Measurements from ENCODE around the gene IBA57.
A peak's percentile ranks its signal among the peaks of the same experiment; 100 is the strongest.
"Not testable (repeated sequence)": the region's sequence is repeated elsewhere in the genome, so short reads cannot be mapped to it uniquely, and the experiment has no call there.

IBA57 gene

GRCh38 chr1:228166170-228166936 is 749 bp downstream of the IBA57 start:
- peak overlapping the region; percentile 61 for H3K9ac ChIP-seq (ENCODE audit: low read depth, low read length)
- H3K27me3 ChIP-seq (ENCODE audit: insufficient read depth, low read length): no peaks in the 10 kb centered on the region
- H3K27ac ChIP-seq (ENCODE audit: low read depth, low read length): peak overlapping the region; percentile 100; the same call in 1 of the 2 replicates
- 0 out of 2 replicates have a peak, but pooled peaks cover 12% of the 10 kb centered on the region for H3K4me1 ChIP-seq (ENCODE audit: insufficient read depth, low read length)
- WGBS: 27% methylated on average over 26 of the region's 26 CpGs
- H3K4me3 ChIP-seq (ENCODE audit: low read length): peak overlapping the region; percentile 80
- H3K9me3 ChIP-seq (ENCODE audit: insufficient read depth, low read depth, low read length): no peaks in the 10 kb centered on the region
- no peaks in the 10 kb centered on the region for H3K36me3 ChIP-seq (ENCODE audit: insufficient read depth, low read length)

DNA sequence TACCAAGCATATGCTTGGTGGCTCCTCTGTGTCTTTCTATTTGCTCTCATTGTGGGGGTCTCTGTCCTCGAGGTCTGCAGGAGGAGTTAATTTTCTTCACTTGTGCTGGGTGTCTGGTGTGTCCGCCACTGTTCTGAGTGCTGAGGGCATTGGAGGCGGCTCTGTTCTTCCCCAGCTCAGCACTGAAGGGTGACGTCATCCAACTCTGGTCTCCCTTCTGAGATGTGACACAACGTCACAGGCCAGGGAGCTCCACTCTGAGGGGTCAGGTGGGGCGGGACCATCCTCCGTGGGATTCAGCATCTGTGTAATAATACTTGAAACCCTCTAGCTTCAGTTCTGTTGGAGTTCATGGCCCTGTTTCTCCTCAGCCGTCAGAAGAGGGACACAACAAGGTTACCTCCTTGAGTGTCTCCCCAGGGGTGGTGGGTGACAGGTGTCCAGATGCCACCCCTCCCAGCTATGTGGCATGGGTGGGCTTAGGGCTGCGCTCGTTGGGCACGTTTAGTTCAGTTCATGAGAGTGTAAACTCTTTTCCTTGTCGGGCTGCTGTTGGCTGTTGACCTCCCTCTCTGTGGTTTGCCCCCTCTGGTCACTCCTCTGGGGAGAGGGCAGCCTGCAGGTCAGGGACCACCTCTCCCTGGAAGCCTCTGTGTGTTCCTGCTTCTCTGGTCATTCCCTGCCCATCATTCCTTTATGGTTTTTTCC is 3.1 kb downstream of the IBA57 start:
- Histone ChIP-seq H3K27ac (ENCODE audit: low read depth, low read length) (no peak overlapping the region), H3K27me3 (ENCODE audit: insufficient read depth, low read length) (no peaks in the 10 kb centered on the region), H3K9me3 (ENCODE audit: insufficient read depth, low read depth, low read length) (no peaks in the 10 kb centered on the region), H3K36me3 (ENCODE audit: insufficient read depth, low read length) (no peaks in the 10 kb centered on the region), H3K9ac (ENCODE audit: low read depth, low read length) (no peak overlapping the region), H3K4me3 (ENCODE audit: low read length) (no peak overlapping the region), H3K4me1 (ENCODE audit: insufficient read depth, low read length) (0 out of 2 replicates have a peak, but pooled peaks cover 5% of the 10 kb centered on the region)
- 93% methylated on average over 12 of the region's 12 CpGs for WGBS

DNA sequence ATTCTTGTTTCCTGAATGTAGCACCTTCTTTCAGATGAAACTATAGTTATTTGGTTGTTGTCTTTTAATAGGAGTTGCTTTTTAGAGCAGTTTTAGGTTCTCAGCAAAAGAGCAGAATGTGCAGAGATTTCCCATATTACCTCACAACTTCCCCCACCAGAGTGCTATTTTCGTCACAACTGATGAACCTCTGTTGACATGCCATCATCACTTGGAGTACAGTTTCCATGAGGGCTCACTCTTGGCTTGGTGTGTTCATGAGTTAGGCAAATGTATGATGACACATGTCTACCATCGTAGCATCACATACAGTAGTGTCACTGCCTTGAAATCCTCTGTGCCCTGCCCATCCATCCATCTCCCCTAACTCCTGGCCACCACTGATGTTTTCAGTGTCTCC is 3.7 kb downstream of the IBA57 start:
- Histone ChIP-seq H3K27me3 (ENCODE audit: insufficient read depth, low read length) (no peaks in the 10 kb centered on the region), H3K9me3 (ENCODE audit: insufficient read depth, low read depth, low read length) (no peaks in the 10 kb centered on the region), H3K9ac (ENCODE audit: low read depth, low read length) (no peak overlapping the region), H3K36me3 (ENCODE audit: insufficient read depth, low read length) (no peaks in the 10 kb centered on the region), H3K27ac (ENCODE audit: low read depth, low read length) (no peak overlapping the region), H3K4me3 (ENCODE audit: low read length) (no peak overlapping the region), H3K4me1 (ENCODE audit: insufficient read depth, low read length) (0 out of 2 replicates have a peak, but pooled peaks cover 5% of the 10 kb centered on the region)
- 86% methylated on average over 2 of the region's 2 CpGs for WGBS

DNA sequence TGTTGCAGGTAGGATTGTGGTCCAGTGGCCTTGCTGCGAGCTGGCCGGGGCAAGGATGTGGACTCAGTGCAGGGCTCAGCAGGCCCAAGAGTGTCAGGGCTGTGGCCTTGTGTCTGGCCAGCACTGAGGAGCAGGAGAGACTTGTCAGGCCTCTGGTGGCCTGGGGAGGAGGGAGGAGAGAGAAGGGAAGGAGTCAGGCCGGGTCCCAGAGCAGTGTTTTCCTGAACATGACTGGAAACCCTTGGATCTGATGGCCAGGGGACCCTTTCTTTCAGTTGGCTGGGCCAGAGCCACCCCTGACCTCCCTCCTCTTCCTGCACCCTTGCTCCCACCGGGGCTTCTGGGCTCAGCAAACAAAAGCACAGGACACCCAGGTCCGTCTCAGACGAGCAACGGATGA is 5.1 kb downstream of the IBA57 start:
- 0 out of 2 replicates have a peak, but pooled peaks cover 5% of the 10 kb centered on the region for H3K4me1 ChIP-seq (ENCODE audit: insufficient read depth, low read length)
- 87% methylated on average over 7 of the region's 7 CpGs for whole genome bisulfite sequencing
- H3K27ac ChIP-seq (ENCODE audit: low read depth, low read length): no peak overlapping the region
- no peak overlapping the region for H3K4me3 ChIP-seq (ENCODE audit: low read length)
- H3K27me3 ChIP-seq (ENCODE audit: insufficient read depth, low read length): no peaks in the 10 kb centered on the region
- no peaks in the 10 kb centered on the region for H3K36me3 ChIP-seq (ENCODE audit: insufficient read depth, low read length)
- H3K9ac ChIP-seq (ENCODE audit: low read depth, low read length): no peak overlapping the region
- no peaks in the 10 kb centered on the region for H3K9me3 ChIP-seq (ENCODE audit: insufficient read depth, low read depth, low read length)

GRCh38 chr1:228171221-228171891 is 5.8 kb downstream of the IBA57 start:
- 86% methylated on average over 10 of the region's 10 CpGs for WGBS
- 0 out of 2 replicates have a peak, but pooled peaks cover 5% of the 10 kb centered on the region for H3K4me1 ChIP-seq (ENCODE audit: insufficient read depth, low read length)
- H3K27me3 ChIP-seq (ENCODE audit: insufficient read depth, low read length): no peaks in the 10 kb centered on the region
- no peak overlapping the region for H3K4me3 ChIP-seq (ENCODE audit: low read length)
- H3K9ac ChIP-seq (ENCODE audit: low read depth, low read length): no peak overlapping the region
- H3K9me3 ChIP-seq (ENCODE audit: insufficient read depth, low read depth, low read length): no peaks in the 10 kb centered on the region
- H3K27ac ChIP-seq (ENCODE audit: low read depth, low read length): no peak overlapping the region
- no peaks in the 10 kb centered on the region for H3K36me3 ChIP-seq (ENCODE audit: insufficient read depth, low read length)

DNA sequence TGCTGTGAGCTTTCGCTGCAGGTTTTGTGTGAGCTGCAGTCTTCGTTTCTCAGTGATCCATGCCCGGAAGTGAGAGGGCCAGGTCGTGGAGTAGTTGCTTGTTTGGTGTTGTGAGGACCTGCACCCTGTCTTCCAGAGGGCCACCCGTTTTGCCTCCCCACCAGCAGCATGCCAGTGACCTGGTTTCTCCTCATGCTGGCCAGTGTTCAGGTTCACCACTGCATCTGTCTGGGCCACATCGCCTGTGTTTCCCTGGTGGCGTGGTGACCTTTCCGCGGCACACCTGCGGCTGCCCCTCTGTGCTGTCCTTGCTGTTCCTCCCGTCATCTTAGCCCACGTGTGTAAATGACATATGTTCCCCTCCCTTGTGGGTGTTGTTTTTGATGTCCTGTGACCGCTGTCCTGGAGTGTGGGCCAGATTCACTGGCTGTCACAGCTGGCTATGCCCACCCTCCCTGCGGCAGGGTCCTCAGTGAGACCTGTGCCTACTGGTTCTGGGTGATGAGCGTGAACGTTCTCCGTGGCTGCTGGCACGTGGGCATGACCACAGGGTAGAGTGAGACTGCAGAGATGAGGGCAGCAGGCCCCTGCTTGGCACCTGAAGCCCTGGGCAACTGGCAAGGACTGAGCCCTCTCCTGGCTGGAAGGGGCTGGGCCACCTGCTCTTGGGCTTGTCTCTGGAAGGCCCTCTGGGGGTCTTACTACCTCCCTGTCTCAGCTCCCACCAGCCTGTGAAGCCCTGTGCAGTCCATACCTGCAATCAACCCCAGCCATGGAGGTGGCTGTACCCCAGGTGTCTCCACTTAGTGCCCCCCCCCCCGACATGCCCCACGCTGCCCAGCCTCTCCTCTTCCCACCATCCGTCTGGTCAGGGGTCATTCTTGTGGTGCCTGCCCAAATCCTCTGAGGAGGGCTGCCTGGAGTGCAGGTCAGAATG is 7.3 kb downstream of the IBA57 start:
- 90% methylated on average over 19 of the region's 21 CpGs for WGBS
- no peak overlapping the region for H3K9ac ChIP-seq (ENCODE audit: low read depth, low read length)
- H3K27ac ChIP-seq (ENCODE audit: low read depth, low read length): no peak overlapping the region
- no peak overlapping the region for H3K4me3 ChIP-seq (ENCODE audit: low read length)
- H3K27me3 ChIP-seq (ENCODE audit: insufficient read depth, low read length): no peaks in the 10 kb centered on the region
- no peaks in the 10 kb centered on the region; the same call in 1 of the 2 replicates for H3K36me3 ChIP-seq (ENCODE audit: insufficient read depth, low read length)
- no peaks in the 10 kb centered on the region for H3K9me3 ChIP-seq (ENCODE audit: insufficient read depth, low read depth, low read length)
- no peaks in the 10 kb centered on the region for H3K4me1 ChIP-seq (ENCODE audit: insufficient read depth, low read length)

DNA sequence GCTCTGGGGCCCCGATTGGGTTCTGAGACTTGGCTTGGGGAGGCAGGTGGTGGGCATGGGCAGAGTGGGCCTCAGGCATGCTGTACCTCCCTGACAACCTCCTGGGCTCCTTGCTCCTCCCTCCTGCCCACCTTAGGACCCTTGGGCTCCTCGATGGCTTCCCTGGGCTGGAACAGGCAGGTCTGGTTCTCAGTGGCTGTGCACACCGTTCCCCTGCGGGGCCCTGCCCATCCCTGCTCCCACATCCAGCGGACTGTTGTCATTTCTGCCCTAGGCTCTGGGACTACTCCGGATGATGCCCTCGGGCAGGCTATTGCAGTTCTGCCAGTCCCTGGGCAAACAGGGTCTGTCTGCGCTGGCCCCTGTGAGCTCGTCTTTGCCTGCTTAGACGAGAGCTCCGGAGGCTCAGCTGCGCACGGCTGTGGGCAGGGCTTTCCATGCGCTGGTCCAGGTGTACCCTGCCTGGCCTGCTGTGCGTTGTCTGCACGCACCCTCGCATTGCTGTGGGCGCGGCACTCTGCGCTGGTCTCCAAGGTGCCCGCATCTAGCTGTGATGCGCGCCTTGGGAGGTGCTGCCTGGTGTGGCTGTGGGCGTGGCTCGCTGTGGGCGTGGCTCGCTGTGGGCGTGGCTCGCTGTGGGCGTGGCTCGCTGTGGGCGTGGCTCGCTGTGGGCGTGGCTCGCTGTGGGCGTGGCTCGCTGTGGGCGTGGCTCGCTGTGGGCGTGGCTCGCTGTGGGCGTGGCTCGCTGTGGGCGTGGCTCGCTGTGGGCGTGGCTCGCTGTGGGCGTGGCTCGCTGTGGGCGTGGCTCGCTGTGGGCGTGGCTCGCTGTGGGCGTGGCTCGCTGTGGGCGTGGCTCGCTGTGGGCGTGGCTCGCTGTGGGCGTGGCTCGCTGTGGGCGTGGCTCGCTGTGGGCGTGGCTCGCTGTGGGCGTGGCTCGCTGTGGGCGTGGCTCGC is 8.2 kb downstream of the IBA57 start:
- H3K9me3 ChIP-seq (ENCODE audit: insufficient read depth, low read depth, low read length); H3K4me3 ChIP-seq (ENCODE audit: low read length); H3K27ac ChIP-seq (ENCODE audit: low read depth, low read length); H3K27me3 ChIP-seq (ENCODE audit: insufficient read depth, low read length); H3K4me1 ChIP-seq (ENCODE audit: insufficient read depth, low read length); H3K36me3 ChIP-seq (ENCODE audit: insufficient read depth, low read length); H3K9ac ChIP-seq (ENCODE audit: low read depth, low read length): not testable (repeated sequence)
- WGBS: 69% methylated on average over 37 of the region's 69 CpGs

DNA sequence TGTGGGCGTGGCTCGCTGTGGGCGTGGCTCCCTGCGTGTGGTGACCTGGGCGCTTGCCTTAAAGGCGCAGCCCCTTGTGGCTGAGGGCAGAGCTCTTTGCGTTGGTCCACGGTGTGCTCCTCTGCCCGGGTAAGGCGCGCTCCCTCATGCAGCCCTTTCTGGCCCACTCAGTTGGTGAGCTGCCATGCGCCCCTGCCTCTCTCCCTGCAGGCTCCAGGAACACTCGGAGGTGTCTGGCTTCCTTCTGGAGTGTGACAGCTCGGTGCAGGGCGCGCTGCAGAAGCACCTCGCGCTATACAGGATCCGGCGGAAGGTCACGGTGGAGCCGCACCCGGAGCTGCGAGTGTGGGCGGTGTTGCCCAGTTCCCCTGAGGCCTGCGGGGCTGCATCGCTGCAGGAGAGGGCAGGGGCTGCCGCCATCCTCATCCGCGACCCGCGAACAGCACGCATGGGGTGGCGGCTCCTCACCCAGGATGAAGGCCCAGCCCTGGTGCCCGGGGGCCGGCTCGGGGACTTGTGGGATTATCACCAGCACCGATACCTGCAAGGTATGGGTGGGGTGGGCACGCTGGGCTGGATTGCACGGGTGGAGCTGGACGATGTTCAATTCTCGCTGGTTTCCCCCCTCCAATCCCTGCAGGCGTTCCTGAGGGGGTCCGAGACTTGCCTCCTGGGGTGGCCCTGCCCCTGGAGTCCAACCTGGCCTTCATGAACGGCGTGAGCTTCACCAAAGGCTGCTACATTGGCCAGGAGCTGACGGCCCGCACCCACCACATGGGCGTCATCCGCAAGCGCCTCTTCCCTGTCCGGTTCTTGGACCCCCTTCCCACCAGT is 9.1 kb downstream of the IBA57 start:
- no peak overlapping the region for H3K27ac ChIP-seq (ENCODE audit: low read depth, low read length)
- no peak overlapping the region for H3K9ac ChIP-seq (ENCODE audit: low read depth, low read length)
- H3K4me1 ChIP-seq (ENCODE audit: insufficient read depth, low read length): no peaks in the 10 kb centered on the region
- H3K27me3 ChIP-seq (ENCODE audit: insufficient read depth, low read length): no peaks in the 10 kb centered on the region
- H3K4me3 ChIP-seq (ENCODE audit: low read length): no peak overlapping the region
- 90% methylated on average over 52 of the region's 52 CpGs for WGBS
- no peaks in the 10 kb centered on the region; the same call in 1 of the 2 replicates for H3K36me3 ChIP-seq (ENCODE audit: insufficient read depth, low read length)
- H3K9me3 ChIP-seq (ENCODE audit: insufficient read depth, low read depth, low read length): no peaks in the 10 kb centered on the region

DNA sequence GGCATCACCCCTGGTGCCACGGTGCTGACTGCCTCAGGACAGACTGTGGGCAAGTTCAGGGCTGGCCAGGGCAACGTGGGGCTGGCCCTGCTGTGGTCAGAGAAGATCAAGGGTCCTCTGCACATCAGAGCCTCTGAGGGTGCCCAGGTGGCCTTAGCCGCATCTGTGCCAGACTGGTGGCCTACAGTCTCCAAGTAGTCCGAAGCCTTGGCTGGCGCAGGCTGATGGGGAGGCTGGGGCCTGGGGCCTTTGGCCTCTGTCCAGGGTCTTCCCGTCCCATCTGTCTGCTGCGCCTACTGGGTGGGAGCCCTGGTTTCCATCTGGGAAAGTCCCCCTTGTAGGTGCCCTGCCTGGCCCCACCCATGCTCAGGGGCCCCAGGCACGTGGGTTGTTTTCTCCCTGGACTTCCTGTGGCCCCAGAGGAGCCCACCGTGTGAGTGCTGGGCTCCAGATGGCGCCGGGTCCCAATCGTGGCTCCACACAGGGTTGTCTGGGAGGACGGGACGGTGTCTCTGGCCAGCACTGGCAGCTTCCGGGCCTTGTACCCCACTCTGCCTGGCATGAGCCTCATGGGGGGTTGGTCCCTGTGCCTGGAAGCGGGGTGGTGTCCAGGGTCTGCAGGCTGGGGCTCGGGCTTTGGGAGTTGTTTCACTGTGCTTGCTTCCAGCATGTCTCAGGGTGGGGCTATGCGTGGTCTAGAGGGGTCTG is 9.9 kb downstream of the IBA57 start:
- Histone ChIP-seq H3K9ac (ENCODE audit: low read depth, low read length) (no peak overlapping the region), H3K4me3 (ENCODE audit: low read length) (no peak overlapping the region), H3K9me3 (ENCODE audit: insufficient read depth, low read depth, low read length) (no peaks in the 10 kb centered on the region), H3K27me3 (ENCODE audit: insufficient read depth, low read length) (no peaks in the 10 kb centered on the region), H3K4me1 (ENCODE audit: insufficient read depth, low read length) (no peaks in the 10 kb centered on the region), H3K36me3 (ENCODE audit: insufficient read depth, low read length) (no peaks in the 10 kb centered on the region; the same call in 1 of the 2 replicates), H3K27ac (ENCODE audit: low read depth, low read length) (no peak overlapping the region)
- WGBS: 94% methylated on average over 18 of the region's 18 CpGs
